ENCODE measurements around the gene TRIM17.
A peak's percentile ranks its signal among the peaks of the same experiment; 100 is the strongest.

Gene TRIM17

GRCh38 chr1:228400692-228401454, 15.8 kb downstream of the TRIM17 start:
- no peak for DNase-seq (ENCODE audit: low spot score)

- DNase-seq (ENCODE audit: low spot score) = no peak
These were observed 16.4 kb downstream of the TRIM17 start for GRCh38 chr1:228400237-228400651.

- no peak for DNase-seq (ENCODE audit: low spot score)
These were observed 17.0 kb downstream of the TRIM17 start for GRCh38 chr1:228399531-228400236.

- DNase-seq (ENCODE audit: low spot score) = no peak
These were observed 17.8 kb downstream of the TRIM17 start for GRCh38 chr1:228398741-228399461.

GRCh38 chr1:228397966-228398365, 18.7 kb downstream of the TRIM17 start:
- no peak for DNase-seq (ENCODE audit: low spot score)

GRCh38 chr1:228396770-228397662, 19.6 kb downstream of the TRIM17 start:
- no peak for DNase-seq (ENCODE audit: low spot score)

- no peak for DNase-seq (ENCODE audit: low spot score)
These were observed 21.9 kb downstream of the TRIM17 start for GRCh38 chr1:228394571-228395394.

GRCh38 chr1:228393811-228394570, 22.7 kb downstream of the TRIM17 start:
- DNase-seq (ENCODE audit: low spot score) = no peak

GRCh38 chr1:228393268-228393701, 23.4 kb downstream of the TRIM17 start:
- peak; percentile 8 for DNase-seq (ENCODE audit: low spot score)

- no peak for DNase-seq (ENCODE audit: low spot score)
These were observed 24.3 kb downstream of the TRIM17 start for GRCh38 chr1:228392111-228392936.

GRCh38 chr1:228391411-228392020, 25.1 kb downstream of the TRIM17 start:
- no peak for DNase-seq (ENCODE audit: low spot score)

GRCh38 chr1:228390649-228391048, 26.0 kb downstream of the TRIM17 start:
- no peak for DNase-seq (ENCODE audit: low spot score)

- DNase-seq (ENCODE audit: low spot score) = no peak
These were observed 29.3 kb downstream of the TRIM17 start for GRCh38 chr1:228387321-228387720.

- no peak for DNase-seq (ENCODE audit: low spot score)
These were observed 31.4 kb downstream of the TRIM17 start for GRCh38 chr1:228385232-228385631.

GRCh38 chr1:228383773-228384172, 32.9 kb downstream of the TRIM17 start:
- no peak for DNase-seq (ENCODE audit: low spot score)

GRCh38 chr1:228381356-228381755, 35.3 kb downstream of the TRIM17 start:
- no peak for DNase-seq (ENCODE audit: low spot score)

GRCh38 chr1:228379666-228380065, 37.0 kb downstream of the TRIM17 start:
- DNase-seq (ENCODE audit: low spot score) = no peak

GRCh38 chr1:228378873-228379460, 37.7 kb downstream of the TRIM17 start:
- no peak for DNase-seq (ENCODE audit: low spot score)
